Heart left ventricle (tissue), 13 donors: ENCODE results near the gene FLCN.

ENCODE experiments used
- CTCF ChIP-seq, 12 donors: fragments of 200-600 bp; sonication (generic) in 4 of 12; IDR thresholded peaks; one replicate each; pipeline versions ENCODE4 v1.5.0 to v1.8.0; 2018 to 2022; ENCODE audit warnings: antibody characterized with exemption in 12 of 12, mild to moderate bottlenecking in 5 of 12
- POLR2A ChIP-seq, 2 donors: fragments of 450-650 bp; IDR thresholded peaks; one replicate each; pipeline ENCODE4 v1.6.1; 2017; ENCODE audit warnings: antibody characterized with exemption in 2 of 2, mild to moderate bottlenecking in 2 of 2, moderate library complexity in 2 of 2
- donor health status: ischemic (EF 13 %, LVEDD 7.1; RV severe dilation, severe dysfunction).
- donor health status: DM: no; HTN: yes; CAD: no.
- donor health status: DM: no; HTN: no; CAD: no.
- donor health status: ischemic (EF 25% LVEDD 6.9; RV normal size, moderate dysfunction).
- donor health status: ischemic (EF 25% LVEDD 5.7; RV mildly dilated, moderate dysfunction).
- donor health status: ischemic (EF 35%, LVEDD 5.7; RV mildly dilated, moderate dysfunction).
- donor health status: nonischemic (EF 11% LVEDD 7.7; RV severe dilation, severe dysfunction).
- donor health status: DM: yes; HTN: yes; CAD: no.
- donor health status: PGD.
- donor health status: ischemic (EF 29% LVEDD 5.4; RV normal size, mild dysfunction).
- donor health status: nonischemic (EF 23%, LVEDD 6.1; RV moderate dilation, normal function).

DNA sequence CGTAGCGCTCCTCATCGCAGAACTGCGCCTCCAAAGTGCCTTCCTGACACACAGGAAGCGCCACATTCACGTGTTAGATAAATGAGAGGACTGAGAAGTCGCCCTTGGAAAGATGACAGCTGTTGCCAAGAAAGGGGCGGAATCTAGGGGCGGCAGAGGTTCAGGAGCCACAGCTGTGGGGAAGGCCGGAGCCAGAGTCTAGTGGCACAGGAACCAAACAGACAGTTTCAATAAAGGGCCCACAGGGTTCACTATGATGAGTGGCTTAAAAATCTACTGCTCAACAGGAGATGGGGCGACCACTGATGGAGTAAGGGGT, 4.7 kb downstream of the FLCN start:
- TF ChIP-seq CTCF (IDR thresholded peaks at IDR 0.05) (no peak), POLR2A (IDR thresholded peaks at IDR 0.05) (no peak)
